ENCODE results near the gene MAP2K6. TPM values are rescaled to one million over a fixed set of nuclear protein-coding genes. Genes with fewer than 3 reads are reported as not detected.

Gene MAP2K6
- total and polyA plus RNA-seq, 2 of the 8 experiments (the other 6 are each of a cell fraction or from before 2014, with no cell fraction given), result 11.0 to 44.1 TPM

DNA sequence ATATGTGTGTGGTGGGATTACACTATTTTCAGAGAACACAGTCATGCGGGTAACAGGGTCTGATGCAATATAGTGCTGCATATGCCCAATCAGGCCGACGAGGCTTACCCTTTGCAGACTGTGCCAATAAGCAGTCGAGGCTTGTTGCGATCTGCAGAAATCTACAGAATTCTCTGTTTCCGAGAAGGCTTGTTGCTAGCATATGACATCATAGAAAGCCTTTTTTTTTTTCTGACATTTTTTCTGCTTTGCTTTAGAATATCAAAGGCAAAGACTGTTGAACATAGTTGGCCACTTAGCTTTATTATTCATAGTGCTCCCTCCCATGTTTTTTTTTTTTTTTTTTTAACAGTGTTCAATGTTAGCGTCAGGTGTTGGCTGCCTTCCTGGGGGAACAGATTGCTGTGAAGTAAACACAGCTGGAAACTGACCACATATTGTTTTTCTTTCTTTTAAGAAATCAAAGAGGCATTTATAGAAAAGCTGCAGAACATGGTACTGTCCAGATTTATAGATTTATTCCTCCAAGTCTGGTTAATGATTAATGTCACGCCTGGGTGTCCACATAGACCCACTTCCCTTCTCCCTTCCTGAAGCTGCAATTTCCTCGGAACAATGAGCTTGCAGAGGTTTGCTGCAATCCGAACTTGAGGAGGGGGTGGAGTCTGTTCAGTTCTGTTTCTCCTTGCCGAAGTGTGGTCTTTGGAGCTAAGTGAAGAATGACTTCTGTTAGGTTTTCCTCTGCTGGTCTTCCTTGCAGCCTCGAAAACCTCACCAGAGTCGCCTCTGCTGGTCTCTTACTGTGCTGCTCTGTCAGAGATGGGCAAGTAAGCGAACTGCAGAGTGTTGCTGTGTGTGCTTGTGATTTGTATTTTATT lies 87.3 kb downstream of the MAP2K6 start:
- TF ChIP-seq RAD21 (IDR thresholded peaks at IDR 0.05 in 1 of 2, conservative IDR thresholded peaks at IDR 0.05 in 1 of 2; ENCODE audit: low read depth in 2 of 2, low read length in 2 of 2), result peak in 1 of 2 experiments; percentile 5; a peak in 1 of 4 replicates
- no peak for TF ChIP-seq TAF7 (optimal IDR thresholded peaks at IDR 0.05; ENCODE audit: borderline replicate concordance, low read depth, low read length)
- TF ChIP-seq TAF1 (IDR thresholded peaks at IDR 0.05; ENCODE audit: low read depth, low read length), result 0 out of 2 replicates have a peak, but pooled peaks have one; percentile 17
- TF ChIP-seq JUN (IDR thresholded peaks at IDR 0.05; ENCODE audit: low read depth, low read length), result no peak
- no peak for TF ChIP-seq KDM1A (IDR thresholded peaks at IDR 0.05; ENCODE audit: borderline replicate concordance, low read length)
- no peak for TF ChIP-seq USF2 (IDR thresholded peaks at IDR 0.05; ENCODE audit: low read length)
- TF ChIP-seq BACH1 (IDR thresholded peaks at IDR 0.05; ENCODE audit: low read length), result no peak
- 0 out of 2 replicates have a peak, but pooled peaks have one; percentile 35 for TF ChIP-seq CEBPB (IDR thresholded peaks at IDR 0.05; ENCODE audit: low read depth, low read length)
- TF ChIP-seq ASH2L (IDR thresholded peaks at IDR 0.05; ENCODE audit: low read length), result peak; percentile 63
- H3K14ac ChIP-seq (ENCODE audit: insufficient read length), result no peak overlapping the region
- H3K27ac ChIP-seq (ENCODE audit: low read depth, low read length), result 0 out of 2 replicates have a peak overlapping the region, but pooled peaks have one; percentile 34
- H3K23ac ChIP-seq (ENCODE audit: insufficient read length), result no peak overlapping the region
- WGBS, 2 experiments (ENCODE audit: extremely low coverage in 1 of 2, insufficient coverage in 1 of 2, insufficient read length in 1 of 2, insufficient replicate concordance in 2 of 2, low coverage in 1 of 2, low lambda C conversion rate in 2 of 2, missing lambda C conversion rate in 1 of 2), result 49% methylated on average over 14 of the region's 14 CpGs; no CpG with 5 or more reads in 1 of the 2 experiments
- H2AK5ac ChIP-seq (ENCODE audit: low read depth, low read length), result peak overlapping the region; percentile 29; the same call in 1 of the 2 replicates
- H3K23me2 ChIP-seq (ENCODE audit: low read depth, low read length), result no peaks in the 10 kb centered on the region; the same call in 1 of the 2 replicates
- FAIRE-seq (peak; percentile 28), DNase-seq (ENCODE audit: low read depth in 1 of 2, low spot score in 2 of 2) (no peak)
- H2BK120ac ChIP-seq (replicated peaks; ENCODE audit: low read depth, low read length), result no peak overlapping the region
- H4K5ac ChIP-seq (ENCODE audit: insufficient read length, low read depth, low read length), result no peak overlapping the region
- H3K4me1 ChIP-seq (replicated peaks in 1 of 4; ENCODE audit: control insufficient read depth in 3 of 4, insufficient read depth in 4 of 4, low read length in 3 of 4), result peaks cover 6 to 24% (median 15%) of the 10 kb centered on the region in 4 experiments
- POLR2A ChIA-PET (ENCODE audit: partially characterized antibody), result interaction anchor here (0.7 to 1.2 kb wide), 4 partner anchors 51 to 304 kb away, joined by 3 read pairs; no protein-coding TSS in a partner anchor
- no peak overlapping the region for H4K8ac ChIP-seq (ENCODE audit: extremely low read depth, insufficient read depth, low read length)
- no peaks in the 10 kb centered on the region for H3K79me1 ChIP-seq (ENCODE audit: low read depth, low read length)
- peak overlapping the region; percentile 59 for H4K91ac ChIP-seq (replicated peaks; ENCODE audit: insufficient read length, low read length)
- H2BK20ac ChIP-seq (ENCODE audit: low read length), result 0 out of 2 replicates have a peak overlapping the region, but pooled peaks have one; percentile 36
- no peaks in the 10 kb centered on the region for H3K36me3 ChIP-seq (ENCODE audit: control insufficient read depth in 2 of 4, insufficient read depth in 4 of 4, low read length in 3 of 4)
- H2BK12ac ChIP-seq (ENCODE audit: low read depth, low read length), result peak overlapping the region; percentile 82; the same call in 1 of the 2 replicates
- peaks cover 0 to 17% of the 10 kb centered on the region in 2 experiments; a peak in 2 of 4 replicates for H3K79me2 ChIP-seq (ENCODE audit: control insufficient read depth in 1 of 2, insufficient read depth in 2 of 2, low read length in 2 of 2)
- peak overlapping the region in 1 of 4 experiments; percentile 43; a peak in 2 of 7 replicates for H3K9ac ChIP-seq (replicated peaks in 1 of 4; ENCODE audit: extremely low read depth in 1 of 4, low read depth in 3 of 4, low read length in 3 of 4)
- no peak overlapping the region; the same call in 1 of the 2 replicates for H2AFZ ChIP-seq (ENCODE audit: low read length)
- no peaks in the 10 kb centered on the region for H3K27me3 ChIP-seq (replicated peaks in 1 of 4; ENCODE audit: control insufficient read depth in 3 of 4, extremely low read depth in 1 of 4, insufficient read depth in 3 of 4, low read length in 3 of 4)
- CTCF ChIA-PET (ENCODE audit: partially characterized antibody), result interaction anchor here (0.6 to 3.2 kb wide), 18 partner anchors 9 to 1432 kb away, joined by 3 to 14 read pairs (median 4); no protein-coding TSS in a partner anchor
- no peaks in the 10 kb centered on the region for H4K20me1 ChIP-seq (replicated peaks in 1 of 2; ENCODE audit: control insufficient read depth in 1 of 2, insufficient read depth in 2 of 2, low read length in 2 of 2)
- H3K9me3 ChIP-seq (ENCODE audit: insufficient read depth in 2 of 2, low read depth in 1 of 2, low read length in 1 of 2), result no peaks in the 10 kb centered on the region
- H3K4me2 ChIP-seq (ENCODE audit: insufficient read depth in 1 of 2, low read depth in 2 of 2, low read length in 2 of 2), result peak overlapping the region; percentile 51 to 61; a peak in 3 of 4 replicates
- H3K4ac ChIP-seq (replicated peaks; ENCODE audit: insufficient read length, low read depth, low read length), result no peak overlapping the region
- H3K18ac ChIP-seq (ENCODE audit: extremely low read depth, low read length), result peak overlapping the region; percentile 85
- no peak overlapping the region for H3K56ac ChIP-seq (replicated peaks; ENCODE audit: insufficient read length, low read depth, low read length)
- peak overlapping the region; percentile 57; the same call in 1 of the 2 replicates for H2BK5ac ChIP-seq (ENCODE audit: low read depth, low read length)
- peak overlapping the region in 1 of 4 experiments; percentile 17; a peak in 3 of 8 replicates for H3K4me3 ChIP-seq (ENCODE audit: extremely low read depth in 1 of 4, insufficient read depth in 2 of 4, low read depth in 3 of 4, low read length in 4 of 4)
- H2BK15ac ChIP-seq (ENCODE audit: low read length), result peak overlapping the region; percentile 47; the same call in 1 of the 2 replicates

Data from H1 (cell line).